GM10847 (cell line): ENCODE results near the gene HSD11B1L.

Experiments
- POLR2A ChIP-seq: IDR thresholded peaks from 2 replicates; pipeline ENCODE4 v1.6.1; 2011; ENCODE audit not compliant: insufficient read length; ENCODE audit errors: extremely low read depth

HSD11B1L gene, protein sequence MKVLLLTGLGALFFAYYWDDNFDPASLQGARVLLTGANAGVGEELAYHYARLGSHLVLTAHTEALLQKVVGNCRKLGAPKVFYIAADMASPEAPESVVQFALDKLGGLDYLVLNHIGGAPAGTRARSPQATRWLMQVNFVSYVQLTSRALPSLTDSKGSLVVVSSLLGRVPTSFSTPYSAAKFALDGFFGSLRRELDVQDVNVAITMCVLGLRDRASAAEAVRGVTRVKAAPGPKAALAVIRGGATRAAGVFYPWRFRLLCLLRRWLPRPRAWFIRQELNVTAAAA

DNA sequence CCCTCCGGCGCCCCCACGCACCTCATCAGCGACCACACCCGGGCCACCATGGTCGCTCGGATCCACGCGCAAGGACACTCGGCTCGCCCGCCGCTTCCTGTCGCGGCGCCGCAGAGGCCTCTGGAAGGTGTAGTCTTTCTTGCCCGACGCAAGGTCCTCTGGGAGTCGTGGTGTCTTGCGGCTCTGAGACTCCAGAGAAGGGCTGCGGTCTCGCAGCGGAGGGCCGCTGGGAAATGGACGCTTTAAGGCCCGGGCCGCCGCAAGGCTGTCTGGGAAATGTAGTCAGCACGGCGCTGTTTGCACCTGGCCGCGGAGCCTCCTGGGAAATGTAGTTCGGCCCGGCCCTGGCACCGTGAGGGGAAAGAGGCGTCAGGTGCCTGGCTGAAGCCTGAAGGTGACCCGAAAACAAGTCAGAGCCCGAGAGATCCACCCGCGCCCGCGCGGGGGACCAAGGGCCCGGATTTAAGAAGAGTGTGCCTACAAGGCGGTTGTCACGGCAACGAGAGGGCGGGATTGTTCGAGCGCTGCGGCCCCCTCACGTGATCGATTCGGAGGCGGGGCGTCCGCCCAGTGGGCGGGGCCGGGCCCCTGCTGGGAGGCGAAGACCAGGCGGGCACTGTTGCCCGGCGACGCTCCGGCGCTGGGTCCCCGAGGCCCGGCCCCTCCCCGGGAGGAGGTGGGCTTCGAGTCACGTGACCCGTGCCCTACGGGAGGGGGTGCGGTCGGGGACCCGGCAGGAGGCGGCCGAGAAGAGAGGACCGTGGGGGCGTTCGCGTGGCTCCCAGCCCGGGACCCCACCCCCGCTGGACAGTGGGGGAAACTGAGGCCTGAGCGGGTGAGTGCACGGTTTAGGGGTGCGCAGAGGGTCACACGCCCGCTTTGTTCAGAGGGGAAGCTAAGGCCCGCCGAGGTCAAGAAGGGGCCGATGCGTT, at the start of gene HSD11B1L, which contains the start of gene MICOS13:
HSD11B1L (plus strand) TSS at position 591 of the 932 bp plus-strand sequence. CDS start 3,806 bp downstream, outside the sequence.
MICOS13 (minus strand) TSS at position 80 of the 932 bp plus-strand sequence; CDS start at position 50, 30 bp downstream.
- peak; percentile 78 for TF ChIP-seq POLR2A

DNA sequence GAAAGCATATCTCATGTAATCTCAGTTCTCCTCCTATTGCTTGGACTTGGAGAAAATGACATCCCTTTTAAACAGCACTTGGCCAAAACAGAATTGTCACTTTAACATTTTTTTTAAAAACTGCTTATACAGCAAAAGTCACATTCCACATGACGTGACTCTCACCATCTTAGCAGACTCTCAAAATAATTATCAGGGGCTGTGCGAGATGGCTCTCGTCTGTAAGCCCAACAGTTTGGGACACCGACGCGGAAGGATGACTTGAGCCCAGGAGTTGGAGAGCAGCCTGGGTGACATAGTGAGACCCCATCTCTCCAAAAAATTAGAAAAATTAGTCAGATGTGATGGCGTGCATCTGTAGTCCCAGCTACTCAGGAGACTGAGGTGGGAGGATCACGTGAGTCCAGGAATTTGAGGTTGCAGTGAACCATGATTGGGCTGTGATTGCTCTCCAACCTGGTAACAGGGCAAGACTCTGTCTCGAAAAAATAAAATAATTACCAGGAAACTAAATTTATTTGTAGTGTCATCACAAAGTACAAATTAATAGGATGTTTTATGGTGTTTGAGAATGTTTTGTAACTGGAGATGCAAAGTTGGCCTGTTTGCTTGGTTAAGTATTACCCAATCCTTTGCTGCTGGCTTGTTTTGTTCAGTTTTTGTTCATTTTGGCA, 49.1 kb upstream of the HSD11B1L start:
- no peak for TF ChIP-seq POLR2A

DNA sequence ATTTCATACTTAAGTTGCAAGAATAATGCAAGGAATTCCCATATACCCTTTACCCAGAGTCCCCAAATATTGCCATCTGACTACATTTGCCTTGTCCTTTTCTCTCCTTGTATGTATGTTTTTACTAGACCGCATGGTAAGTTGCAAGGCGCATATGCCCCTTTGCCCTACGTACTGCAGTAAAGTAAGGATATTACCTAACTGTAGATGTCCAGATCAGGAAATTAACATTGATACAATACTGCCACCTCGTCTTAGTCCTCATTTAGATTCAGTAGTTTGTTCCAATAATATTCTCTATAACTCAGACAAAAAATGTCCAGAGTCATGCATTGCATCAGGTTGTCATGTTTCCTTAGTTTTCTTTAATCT, 48.6 kb upstream of the HSD11B1L start:
- no peak for TF ChIP-seq POLR2A

DNA sequence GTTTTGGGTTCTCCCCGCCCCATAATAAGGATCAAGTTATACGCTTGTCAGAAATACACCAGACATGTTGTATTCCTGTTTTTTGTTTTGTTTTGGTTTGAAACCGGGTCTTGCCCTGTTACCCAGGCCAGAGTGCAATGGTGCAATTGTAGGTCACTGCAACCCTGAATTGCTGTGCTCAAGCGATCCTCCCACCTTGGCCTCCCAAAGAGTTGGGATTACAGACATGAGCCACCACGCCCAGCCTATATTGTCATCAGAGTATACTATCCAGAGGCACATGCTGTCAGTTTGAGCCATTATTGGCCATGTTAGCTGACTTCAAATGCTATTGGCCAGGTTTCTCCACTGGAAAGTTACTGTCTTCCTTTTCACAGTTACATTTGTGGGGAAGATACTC, 48.2 kb upstream of the HSD11B1L start:
- no peak for TF ChIP-seq POLR2A

DNA sequence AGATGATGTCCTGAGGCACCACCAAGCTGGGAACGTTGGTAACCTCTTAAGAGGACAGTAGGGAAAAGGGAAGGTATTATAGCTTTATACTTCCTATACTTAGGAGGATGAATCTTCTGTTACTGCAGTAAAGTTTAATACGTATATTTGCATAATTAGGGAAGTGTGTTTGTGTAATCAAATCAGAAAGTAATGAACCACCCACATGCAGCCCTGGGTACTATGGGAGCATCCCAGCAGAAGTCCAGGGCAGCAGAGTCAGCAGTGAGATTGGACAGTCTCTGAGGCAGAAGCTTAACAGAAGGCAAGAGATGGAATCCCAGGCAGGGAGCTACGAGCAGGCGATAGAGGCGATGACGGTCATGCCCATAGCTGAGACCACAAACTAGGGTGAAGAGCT, 45.4 kb upstream of the HSD11B1L start:
- TF ChIP-seq POLR2A, result no peak

DNA sequence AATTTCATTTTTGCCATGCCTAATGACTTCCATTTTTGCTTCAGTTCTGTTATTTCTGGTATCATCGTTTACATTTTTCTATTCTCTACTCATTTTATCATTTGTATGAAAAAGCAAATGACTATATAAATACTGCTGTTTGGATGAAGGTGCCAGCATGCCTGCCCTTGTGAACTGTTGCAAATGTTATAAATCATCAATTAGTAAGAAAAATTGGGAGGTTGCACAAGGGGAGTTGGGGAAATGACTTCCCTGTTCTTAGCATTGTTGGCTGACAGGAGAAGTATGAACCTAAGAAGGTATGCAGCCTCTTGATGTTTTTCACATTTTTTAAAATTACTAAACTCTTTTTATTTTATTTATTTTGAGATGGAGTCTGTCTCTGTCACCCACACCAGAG, 42.9 kb upstream of the HSD11B1L start:
- TF ChIP-seq POLR2A, result no peak

DNA sequence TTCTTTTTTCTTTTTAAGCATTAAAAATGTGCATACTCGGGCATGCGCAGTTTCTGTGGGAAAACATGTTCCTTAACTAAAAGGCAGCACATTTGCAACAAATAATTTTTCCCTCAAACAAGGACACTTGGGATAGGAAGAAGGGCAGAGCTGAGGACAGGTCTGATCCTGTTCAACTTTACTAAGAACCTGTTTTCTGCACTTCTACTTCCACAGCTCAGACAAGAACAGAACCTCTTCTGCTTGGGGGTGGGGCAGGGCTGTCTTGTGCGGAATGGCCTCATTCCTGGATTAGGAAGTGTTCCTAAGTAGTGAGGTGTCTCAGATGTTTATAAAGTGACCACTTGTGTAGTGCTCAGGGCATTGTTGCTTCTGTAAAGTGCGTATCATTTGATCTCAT, 39.7 kb upstream of the HSD11B1L start:
- no peak for TF ChIP-seq POLR2A

DNA sequence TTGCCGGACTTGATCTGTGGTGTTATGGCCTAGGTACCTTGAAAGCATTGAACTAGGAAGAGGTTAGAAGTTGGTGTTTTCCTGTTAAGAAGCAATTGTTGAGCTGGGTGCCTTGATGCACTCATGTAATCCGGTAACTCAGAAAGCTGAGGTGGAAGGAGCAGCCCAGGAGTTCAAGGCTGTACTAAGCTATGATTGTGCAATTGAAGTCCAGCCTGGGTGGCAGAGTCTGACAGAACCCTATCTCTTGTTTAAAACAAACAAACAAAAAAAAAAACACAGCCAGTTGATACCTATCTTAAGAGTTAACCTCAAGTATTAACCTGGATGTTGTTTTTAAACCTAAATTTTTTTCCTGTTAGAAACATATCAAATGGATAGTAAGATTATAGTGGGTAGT, 38.6 kb upstream of the HSD11B1L start:
- no peak for TF ChIP-seq POLR2A

DNA sequence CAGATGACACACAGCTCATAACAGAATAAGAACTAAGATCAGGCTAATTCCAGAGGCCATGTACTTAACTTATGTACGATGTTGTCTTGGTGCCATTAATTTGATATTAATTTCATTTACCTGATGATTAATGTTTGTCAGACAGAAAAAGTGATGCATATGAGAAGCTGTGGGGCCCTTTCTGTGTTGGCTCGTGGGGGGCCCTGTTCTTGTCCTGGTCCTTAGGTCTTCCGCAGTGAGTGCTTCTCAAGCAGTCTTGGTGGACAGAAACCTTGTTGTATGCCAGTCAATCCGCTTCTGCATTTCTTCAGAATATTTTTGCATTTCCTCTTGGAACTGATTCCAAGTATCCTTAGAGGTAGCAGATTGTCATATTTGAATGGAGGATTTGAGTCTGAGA, 37.8 kb upstream of the HSD11B1L start:
- no peak for TF ChIP-seq POLR2A

DNA sequence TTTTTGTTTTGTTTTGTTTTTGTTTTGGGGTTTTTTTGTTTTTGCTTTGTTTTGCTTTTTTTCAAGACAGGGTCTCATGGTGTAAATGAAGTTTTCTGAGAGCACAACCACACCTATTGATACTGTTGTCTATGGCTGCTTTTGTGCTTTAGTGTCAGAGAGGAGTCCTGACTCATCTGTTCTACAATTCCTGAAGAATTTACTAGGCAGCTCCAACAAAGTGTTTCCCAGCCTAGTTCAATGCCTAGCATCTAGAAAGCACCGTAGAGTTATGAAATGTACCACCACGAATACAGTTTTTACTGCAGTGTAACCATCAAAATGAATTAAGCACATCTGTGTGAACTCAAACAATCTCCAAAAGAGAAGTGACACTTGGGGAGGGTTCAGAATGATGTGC, 36.8 kb upstream of the HSD11B1L start:
- TF ChIP-seq POLR2A, result no peak

DNA sequence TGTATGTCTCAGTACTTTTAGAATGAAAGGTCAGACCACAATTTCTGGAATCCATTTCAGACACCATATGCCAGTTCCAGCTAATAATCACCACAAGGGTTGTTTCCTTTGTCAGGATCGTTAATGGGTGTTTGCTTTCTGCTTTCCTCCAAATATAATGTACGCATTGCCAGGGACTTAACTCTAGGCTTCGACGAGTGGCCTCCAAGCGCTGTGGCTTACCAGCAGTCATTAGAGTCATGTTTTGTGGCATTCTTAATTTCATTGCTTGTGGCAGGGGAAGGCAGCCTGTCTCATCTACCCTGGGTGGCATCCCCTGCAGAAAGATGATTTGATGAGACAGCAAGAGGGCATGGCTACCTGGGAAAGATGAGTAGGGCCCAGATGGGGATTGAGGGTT, 35.4 kb upstream of the HSD11B1L start:
- no peak for TF ChIP-seq POLR2A

DNA sequence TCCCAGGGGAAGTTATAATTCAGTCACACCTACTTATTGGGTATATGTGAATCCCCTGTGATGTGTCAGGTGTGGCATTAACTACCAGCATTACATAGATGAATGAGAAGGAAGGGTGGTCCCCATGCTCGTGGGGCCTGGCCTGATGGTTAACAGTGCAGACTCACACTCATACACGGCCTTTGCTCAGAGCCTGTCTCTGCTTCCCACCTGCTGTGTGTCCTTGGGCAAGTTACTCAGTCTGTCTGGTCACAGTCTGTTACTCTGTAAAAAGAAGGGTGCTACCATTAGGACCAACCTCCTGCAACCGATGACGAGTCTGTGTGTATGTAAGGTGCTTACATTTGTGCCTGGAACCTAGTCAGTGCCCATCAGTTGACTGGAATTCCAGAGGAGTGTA, 34.1 kb upstream of the HSD11B1L start:
- no peak for TF ChIP-seq POLR2A

DNA sequence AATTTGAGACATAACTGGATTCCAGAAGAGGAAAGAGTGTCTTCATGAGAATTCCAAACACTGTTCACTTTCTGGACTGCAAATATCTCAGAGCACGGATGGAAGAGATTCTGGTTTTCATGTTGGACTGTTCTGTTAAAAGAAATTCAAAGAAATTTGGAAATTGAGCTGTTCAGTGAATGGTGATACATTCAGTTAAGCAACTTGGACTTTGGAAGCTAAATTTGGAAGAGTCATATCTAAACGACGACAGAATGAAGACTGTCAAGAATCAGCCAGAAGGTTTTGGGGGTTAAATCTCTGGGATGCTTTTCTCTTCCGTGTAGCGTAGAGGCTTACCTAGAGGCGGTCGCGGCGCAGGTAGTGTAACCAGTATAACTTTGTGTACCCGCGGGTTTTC, 32.4 kb upstream of the HSD11B1L start:
- no peak for TF ChIP-seq POLR2A

DNA sequence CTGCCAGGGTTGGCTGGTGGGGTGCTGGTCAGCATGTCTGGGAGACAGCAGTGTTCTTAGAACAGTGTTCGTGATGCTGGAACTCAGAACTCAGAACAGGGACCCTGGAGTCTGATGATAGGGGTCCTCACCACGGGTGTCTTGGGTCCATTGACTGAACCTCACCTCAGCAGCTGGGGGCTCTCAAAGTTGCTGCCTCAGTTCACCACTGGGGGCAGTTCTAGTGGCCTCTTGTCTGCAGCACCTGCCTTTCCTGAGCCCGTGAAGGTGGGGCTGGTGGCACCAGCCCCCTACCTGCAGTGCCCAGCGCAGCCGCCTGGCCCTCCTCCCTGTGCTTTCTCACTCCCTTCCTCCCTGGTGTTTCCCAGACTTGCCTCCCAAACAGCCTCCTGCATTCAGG, 29.5 kb upstream of the HSD11B1L start:
- TF ChIP-seq POLR2A, result no peak

DNA sequence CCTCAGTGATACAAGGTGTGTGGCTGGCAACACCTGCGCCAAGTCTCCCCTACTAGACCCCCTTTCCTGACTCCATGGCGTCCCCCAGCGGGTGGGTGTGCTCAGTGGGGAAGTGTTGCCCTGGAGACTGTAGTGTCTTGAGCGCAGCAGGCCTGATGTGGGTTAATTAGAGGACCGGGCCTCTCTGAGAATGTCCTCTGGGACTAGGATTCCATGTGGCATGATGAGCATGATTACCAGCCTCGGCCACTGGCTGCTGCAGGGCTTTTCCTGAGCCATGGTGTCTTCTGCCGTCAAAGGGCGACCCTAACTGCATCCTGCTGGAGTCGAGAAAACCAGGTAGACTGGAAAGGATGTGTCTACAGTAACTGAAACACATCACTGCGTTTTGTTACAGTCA, 28.6 kb upstream of the HSD11B1L start:
- TF ChIP-seq POLR2A, result no peak

DNA sequence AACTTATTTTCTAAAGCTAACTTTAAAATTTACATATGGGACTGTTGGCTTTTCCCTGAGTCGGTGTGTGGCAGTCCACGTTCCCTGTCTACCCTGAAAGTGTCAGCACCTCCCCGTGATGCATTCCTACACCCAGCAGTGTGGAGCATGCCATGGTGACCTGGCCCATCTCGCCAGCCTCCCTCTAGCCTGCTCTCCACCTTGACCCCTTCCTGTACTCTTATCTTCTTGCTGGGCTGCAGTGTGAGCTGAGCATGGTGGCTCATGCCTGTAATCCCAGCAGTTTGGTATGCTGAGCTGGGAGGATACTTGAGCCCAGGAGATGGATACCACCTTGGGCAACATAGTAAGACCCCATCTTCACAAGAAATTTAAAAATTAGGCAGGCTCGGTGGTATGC, 25.9 kb upstream of the HSD11B1L start:
- no peak for TF ChIP-seq POLR2A

DNA sequence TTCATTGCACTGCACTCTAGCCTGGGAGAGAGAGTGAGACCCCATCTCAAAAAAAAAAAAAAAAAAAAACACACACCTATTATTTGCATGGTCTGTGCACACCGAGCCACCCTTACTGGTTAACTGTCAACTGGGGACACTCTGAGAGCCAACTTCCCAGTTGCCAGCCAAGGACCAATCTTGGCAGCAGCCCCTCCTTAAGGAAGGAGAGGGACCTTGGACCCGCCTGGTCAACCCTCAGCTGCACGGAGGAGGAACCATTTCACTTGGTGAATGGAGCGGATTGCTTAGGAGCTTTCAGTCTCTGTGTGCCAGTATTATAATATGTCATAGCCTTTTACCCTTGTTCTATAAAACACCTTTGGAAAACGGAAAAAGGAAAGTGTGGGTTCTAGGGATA, 25.4 kb upstream of the HSD11B1L start:
- no peak for TF ChIP-seq POLR2A
